Measurements from ENCODE around the gene ZNF28. TPM values are rescaled to one million over a fixed set of nuclear protein-coding genes. Genes with fewer than 3 reads are reported as not detected.
A peak's percentile ranks its signal among the peaks of the same experiment; 100 is the strongest.
"Not testable (repeated sequence)": the region's sequence is repeated elsewhere in the genome, so short reads cannot be mapped to it uniquely, and the experiment has no call there.

Gene ZNF28
- polyA plus RNA-seq, 1 donor (not counting 4 experiments of a cell fraction or from before 2014, with no cell fraction given), result 10.9 TPM

- peak within 1 kb of the TSS; percentile 79 to 86 (median 82) for H3K4me3 ChIP-seq (ENCODE audit: control insufficient read depth in 2 of 3, extremely low read depth in 1 of 3, insufficient read depth in 2 of 3, low read depth in 1 of 3, low read length in 3 of 3)
- H3K9me3 ChIP-seq (ENCODE audit: control insufficient read depth, low read depth, low read length); H3K36me3 ChIP-seq (ENCODE audit: control insufficient read depth in 2 of 2, extremely low read depth in 1 of 2, insufficient read depth in 2 of 2, low read length in 2 of 2); H3K27me3 ChIP-seq (ENCODE audit: control insufficient read depth, extremely low read depth, insufficient read depth, low read length); dilution Hi-C loops (cut with MboI; ENCODE audit: extremely low pct_ligation_motif_present, low sequenced_read_pairs); H4K20me1 ChIP-seq (ENCODE audit: control insufficient read depth, extremely low read depth, insufficient read depth, low read length); H3K9me1 ChIP-seq (ENCODE audit: control insufficient read depth, extremely low read depth, insufficient read depth, low read length); H3K79me2 ChIP-seq (ENCODE audit: control insufficient read depth, insufficient read depth, low read length); H3K4me1 ChIP-seq (ENCODE audit: control insufficient read depth, extremely low read depth, insufficient read depth, low read length): not testable (repeated sequence)
- H3K9ac ChIP-seq (ENCODE audit: control insufficient read depth, extremely low read depth, insufficient read depth, low read length), result peak within 1 kb of the TSS; percentile 82
- TF ChIP-seq CTCF (optimal IDR thresholded peaks at IDR 0.05 in 1 of 3, IDR thresholded peaks at IDR 0.05 in 1 of 3, conservative IDR thresholded peaks at IDR 0.05 in 1 of 3; ENCODE audit: extremely low read depth in 1 of 3, insufficient read depth in 2 of 3, low read length in 3 of 3), result peak in 1 of 3 experiments; percentile 21
- FAIRE-seq (peak; percentile 41), DNase-seq (ENCODE audit: low read depth, low spot score) (peak; percentile 44)
- H3K27ac ChIP-seq (ENCODE audit: control insufficient read depth, insufficient read depth, low read length), result peak within 1 kb of the TSS; percentile 75
- peak within 1 kb of the TSS; percentile 82 for H3K4me2 ChIP-seq (ENCODE audit: control insufficient read depth, extremely low read depth, insufficient read depth, low read depth, low read length)
- peak within 1 kb of the TSS; percentile 93 for H2AFZ ChIP-seq (ENCODE audit: control insufficient read depth, low read length)
Measured at GRCh38 chr19:52786464-52787354, 34.7 kb downstream of the ZNF28 start, which contains the start of gene ZNF600. Gene ZNF600 (minus strand): TSS chr19:52786791. CDS start chr19:52778888, 7,903 bp downstream.

- Histone ChIP-seq H4K20me1 (ENCODE audit: control insufficient read depth, extremely low read depth, insufficient read depth, low read length) (no peaks in the 10 kb centered on the region), H3K27me3 (ENCODE audit: control insufficient read depth, extremely low read depth, insufficient read depth, low read length) (no peaks in the 10 kb centered on the region), H3K36me3 (ENCODE audit: control insufficient read depth in 2 of 2, extremely low read depth in 1 of 2, insufficient read depth in 2 of 2, low read length in 2 of 2) (no peaks in the 10 kb centered on the region), H3K79me2 (ENCODE audit: control insufficient read depth, insufficient read depth, low read length) (no peaks in the 10 kb centered on the region), H2AFZ (ENCODE audit: control insufficient read depth, low read length) (peak overlapping the region; percentile 93), H3K4me2 (ENCODE audit: control insufficient read depth, extremely low read depth, insufficient read depth, low read depth, low read length) (peak overlapping the region; percentile 82), H3K9ac (ENCODE audit: control insufficient read depth, extremely low read depth, insufficient read depth, low read length) (peak overlapping the region; percentile 82), H3K27ac (ENCODE audit: control insufficient read depth, insufficient read depth, low read length) (peak overlapping the region; percentile 75), H3K4me3 (ENCODE audit: control insufficient read depth in 2 of 3, extremely low read depth in 1 of 3, insufficient read depth in 2 of 3, low read depth in 1 of 3, low read length in 3 of 3) (peak overlapping the region; percentile 79 to 86 (median 82)), H3K9me3 (ENCODE audit: control insufficient read depth, low read depth, low read length) (peaks cover 2% of the 10 kb centered on the region), H3K4me1 (ENCODE audit: control insufficient read depth, extremely low read depth, insufficient read depth, low read length) (peaks cover 2% of the 10 kb centered on the region), H3K9me1 (ENCODE audit: control insufficient read depth, extremely low read depth, insufficient read depth, low read length) (no peaks in the 10 kb centered on the region)
- DNase-seq (ENCODE audit: low read depth, low spot score) (no peak), FAIRE-seq (no peak)
- dilution Hi-C loops (cut with MboI; ENCODE audit: extremely low pct_ligation_motif_present, low sequenced_read_pairs), result no loop called here
- TF ChIP-seq EZH2 (IDR thresholded peaks at IDR 0.05; ENCODE audit: low read length), result no peak
- TF ChIP-seq CTCF (optimal IDR thresholded peaks at IDR 0.05 in 1 of 3, IDR thresholded peaks at IDR 0.05 in 1 of 3, conservative IDR thresholded peaks at IDR 0.05 in 1 of 3; ENCODE audit: extremely low read depth in 1 of 3, insufficient read depth in 2 of 3, low read length in 3 of 3), result no peak
Measured at GRCh38 chr19:52786078-52786463, 35.4 kb downstream of the ZNF28 start.

Measured in keratinocyte (primary cell).